ENCODE results near the gene BLTP3A. TPM values are rescaled to one million over a fixed set of nuclear protein-coding genes. Genes with fewer than 3 reads are reported as not detected.
"Not testable (repeated sequence)": the region's sequence is repeated elsewhere in the genome, so short reads cannot be mapped to it uniquely, and the experiment has no call there.

The BLTP3A gene
- total RNA-seq, 1 donor from 2014 or later = 8.4 TPM

- peaks cover 3 to 26% (median 17%) of the 10 kb centered on the region in 3 donors for H3K36me3 ChIP-seq (ENCODE audit: control insufficient read depth in 3 of 3, insufficient read depth in 3 of 3, low read length in 3 of 3)
- H3K27ac ChIP-seq (ENCODE audit: low read depth, low read length) = no peak overlapping the region
- H3K27me3 ChIP-seq (ENCODE audit: control insufficient read depth in 3 of 3, insufficient read depth in 3 of 3, low read length in 3 of 3) = no peaks in the 10 kb centered on the region
- no peak overlapping the region for H3K9ac ChIP-seq (ENCODE audit: low read depth in 1 of 3, low read length in 3 of 3)
- no peak overlapping the region for H3K4me3 ChIP-seq (ENCODE audit: low read length in 3 of 3)
- no peaks in the 10 kb centered on the region for H3K9me3 ChIP-seq (ENCODE audit: control insufficient read depth in 3 of 3, low read length in 3 of 3)
- peaks cover 4 to 15% (median 9%) of the 10 kb centered on the region in 3 donors for H3K4me1 ChIP-seq (ENCODE audit: control insufficient read depth in 3 of 3, insufficient read depth in 3 of 3, low read length in 3 of 3)
These were observed 31.8 kb upstream of the BLTP3A start for GRCh38 chr6:34760108-34760507.

GRCh38 chr6:34761681-34762080 is 30.2 kb upstream of the BLTP3A start:
- H3K4me3 ChIP-seq (ENCODE audit: low read length in 3 of 3); H3K9me3 ChIP-seq (ENCODE audit: control insufficient read depth in 3 of 3, low read length in 3 of 3); H3K27ac ChIP-seq (ENCODE audit: low read depth, low read length); H3K27me3 ChIP-seq (ENCODE audit: control insufficient read depth in 3 of 3, insufficient read depth in 3 of 3, low read length in 3 of 3); H3K9ac ChIP-seq (ENCODE audit: low read depth in 1 of 3, low read length in 3 of 3): not testable (repeated sequence)
- Histone ChIP-seq H3K36me3 (ENCODE audit: control insufficient read depth in 3 of 3, insufficient read depth in 3 of 3, low read length in 3 of 3) (peaks cover 5 to 35% (median 21%) of the 10 kb centered on the region in 3 donors), H3K4me1 (ENCODE audit: control insufficient read depth in 3 of 3, insufficient read depth in 3 of 3, low read length in 3 of 3) (peaks cover 4 to 12% (median 9%) of the 10 kb centered on the region in 3 donors)

GRCh38 chr6:34768148-34768547 is 23.7 kb upstream of the BLTP3A start:
- Histone ChIP-seq H3K9me3 (ENCODE audit: control insufficient read depth in 3 of 3, low read length in 3 of 3) (no peaks in the 10 kb centered on the region), H3K4me1 (ENCODE audit: control insufficient read depth in 3 of 3, insufficient read depth in 3 of 3, low read length in 3 of 3) (no peaks in the 10 kb centered on the region), H3K27me3 (ENCODE audit: control insufficient read depth in 3 of 3, insufficient read depth in 3 of 3, low read length in 3 of 3) (no peaks in the 10 kb centered on the region), H3K4me3 (ENCODE audit: low read length in 3 of 3) (no peak overlapping the region), H3K36me3 (ENCODE audit: control insufficient read depth in 3 of 3, insufficient read depth in 3 of 3, low read length in 3 of 3) (peaks cover 21 to 54% (median 43%) of the 10 kb centered on the region in 3 donors), H3K27ac (ENCODE audit: low read depth, low read length) (no peak overlapping the region), H3K9ac (ENCODE audit: low read depth in 1 of 3, low read length in 3 of 3) (no peak overlapping the region)

GRCh38 chr6:34771727-34772126 is 20.2 kb upstream of the BLTP3A start:
- H3K9ac ChIP-seq (ENCODE audit: low read depth in 1 of 3, low read length in 3 of 3) = no peak overlapping the region
- no peak overlapping the region for H3K27ac ChIP-seq (ENCODE audit: low read depth, low read length)
- H3K4me1 ChIP-seq (ENCODE audit: control insufficient read depth in 3 of 3, insufficient read depth in 3 of 3, low read length in 3 of 3) = no peaks in the 10 kb centered on the region
- H3K27me3 ChIP-seq (ENCODE audit: control insufficient read depth in 3 of 3, insufficient read depth in 3 of 3, low read length in 3 of 3) = no peaks in the 10 kb centered on the region
- H3K36me3 ChIP-seq (ENCODE audit: control insufficient read depth in 3 of 3, insufficient read depth in 3 of 3, low read length in 3 of 3) = peaks cover 24 to 49% (median 48%) of the 10 kb centered on the region in 3 donors
- H3K4me3 ChIP-seq (ENCODE audit: low read length in 3 of 3) = no peak overlapping the region
- no peaks in the 10 kb centered on the region for H3K9me3 ChIP-seq (ENCODE audit: control insufficient read depth in 3 of 3, low read length in 3 of 3)

- peaks cover 18 to 39% (median 38%) of the 10 kb centered on the region in 3 donors for H3K36me3 ChIP-seq (ENCODE audit: control insufficient read depth in 3 of 3, insufficient read depth in 3 of 3, low read length in 3 of 3)
- no peaks in the 10 kb centered on the region for H3K27me3 ChIP-seq (ENCODE audit: control insufficient read depth in 3 of 3, insufficient read depth in 3 of 3, low read length in 3 of 3)
- H3K27ac ChIP-seq (ENCODE audit: low read depth, low read length) = peak overlapping the region; percentile 57
- no peak overlapping the region for H3K4me3 ChIP-seq (ENCODE audit: low read length in 3 of 3)
- H3K9ac ChIP-seq (ENCODE audit: low read depth in 1 of 3, low read length in 3 of 3) = no peak overlapping the region
- no peaks in the 10 kb centered on the region for H3K9me3 ChIP-seq (ENCODE audit: control insufficient read depth in 3 of 3, low read length in 3 of 3)
- no peaks in the 10 kb centered on the region for H3K4me1 ChIP-seq (ENCODE audit: control insufficient read depth in 3 of 3, insufficient read depth in 3 of 3, low read length in 3 of 3)
These were observed 18.9 kb upstream of the BLTP3A start for GRCh38 chr6:34772940-34773339.

- Histone ChIP-seq H3K9ac (ENCODE audit: low read depth in 1 of 3, low read length in 3 of 3) (no peak overlapping the region), H3K36me3 (ENCODE audit: control insufficient read depth in 3 of 3, insufficient read depth in 3 of 3, low read length in 3 of 3) (peaks cover 10 to 29% (median 28%) of the 10 kb centered on the region in 3 donors), H3K4me3 (ENCODE audit: low read length in 3 of 3) (no peak overlapping the region), H3K9me3 (ENCODE audit: control insufficient read depth in 3 of 3, low read length in 3 of 3) (no peaks in the 10 kb centered on the region), H3K4me1 (ENCODE audit: control insufficient read depth in 3 of 3, insufficient read depth in 3 of 3, low read length in 3 of 3) (no peaks in the 10 kb centered on the region), H3K27ac (ENCODE audit: low read depth, low read length) (peak overlapping the region; percentile 57), H3K27me3 (ENCODE audit: control insufficient read depth in 3 of 3, insufficient read depth in 3 of 3, low read length in 3 of 3) (no peaks in the 10 kb centered on the region)
These were observed 18.0 kb upstream of the BLTP3A start for GRCh38 chr6:34773916-34774315.

- H3K4me3 ChIP-seq (ENCODE audit: low read length in 3 of 3) = no peak overlapping the region
- peaks cover 9 to 27% (median 24%) of the 10 kb centered on the region in 3 donors for H3K36me3 ChIP-seq (ENCODE audit: control insufficient read depth in 3 of 3, insufficient read depth in 3 of 3, low read length in 3 of 3)
- H3K27me3 ChIP-seq (ENCODE audit: control insufficient read depth in 3 of 3, insufficient read depth in 3 of 3, low read length in 3 of 3) = no peaks in the 10 kb centered on the region
- H3K4me1 ChIP-seq (ENCODE audit: control insufficient read depth in 3 of 3, insufficient read depth in 3 of 3, low read length in 3 of 3) = no peaks in the 10 kb centered on the region
- no peaks in the 10 kb centered on the region for H3K9me3 ChIP-seq (ENCODE audit: control insufficient read depth in 3 of 3, low read length in 3 of 3)
- H3K9ac ChIP-seq (ENCODE audit: low read depth in 1 of 3, low read length in 3 of 3) = no peak overlapping the region
- no peak overlapping the region for H3K27ac ChIP-seq (ENCODE audit: low read depth, low read length)
These were observed 16.9 kb upstream of the BLTP3A start for GRCh38 chr6:34774967-34775366.

- H3K27me3 ChIP-seq (ENCODE audit: control insufficient read depth in 3 of 3, insufficient read depth in 3 of 3, low read length in 3 of 3); H3K9ac ChIP-seq (ENCODE audit: low read depth in 1 of 3, low read length in 3 of 3); H3K36me3 ChIP-seq (ENCODE audit: control insufficient read depth in 3 of 3, insufficient read depth in 3 of 3, low read length in 3 of 3); H3K27ac ChIP-seq (ENCODE audit: low read depth, low read length); H3K9me3 ChIP-seq (ENCODE audit: control insufficient read depth in 3 of 3, low read length in 3 of 3); H3K4me3 ChIP-seq (ENCODE audit: low read length in 3 of 3); H3K4me1 ChIP-seq (ENCODE audit: control insufficient read depth in 3 of 3, insufficient read depth in 3 of 3, low read length in 3 of 3): not testable (repeated sequence)
These were observed 6.5 kb upstream of the BLTP3A start for GRCh38 chr6:34785375-34785774.

GRCh38 chr6:34787152-34787551 is 4.7 kb upstream of the BLTP3A start:
- not testable (repeated sequence) for H3K9me3 ChIP-seq (ENCODE audit: control insufficient read depth in 3 of 3, low read length in 3 of 3); H3K9ac ChIP-seq (ENCODE audit: low read depth in 1 of 3, low read length in 3 of 3); H3K27me3 ChIP-seq (ENCODE audit: control insufficient read depth in 3 of 3, insufficient read depth in 3 of 3, low read length in 3 of 3); H3K36me3 ChIP-seq (ENCODE audit: control insufficient read depth in 3 of 3, insufficient read depth in 3 of 3, low read length in 3 of 3); H3K27ac ChIP-seq (ENCODE audit: low read depth, low read length); H3K4me1 ChIP-seq (ENCODE audit: control insufficient read depth in 3 of 3, insufficient read depth in 3 of 3, low read length in 3 of 3); H3K4me3 ChIP-seq (ENCODE audit: low read length in 3 of 3)

GRCh38 chr6:34788111-34788510 is 3.8 kb upstream of the BLTP3A start:
- Histone ChIP-seq H3K27me3 (ENCODE audit: control insufficient read depth in 3 of 3, insufficient read depth in 3 of 3, low read length in 3 of 3) (no peaks in the 10 kb centered on the region), H3K9me3 (ENCODE audit: control insufficient read depth in 3 of 3, low read length in 3 of 3) (no peaks in the 10 kb centered on the region), H3K4me1 (ENCODE audit: control insufficient read depth in 3 of 3, insufficient read depth in 3 of 3, low read length in 3 of 3) (peaks cover 5 to 13% (median 6%) of the 10 kb centered on the region in 3 donors), H3K9ac (ENCODE audit: low read depth in 1 of 3, low read length in 3 of 3) (no peak overlapping the region), H3K4me3 (ENCODE audit: low read length in 3 of 3) (no peak overlapping the region), H3K27ac (ENCODE audit: low read depth, low read length) (no peak overlapping the region), H3K36me3 (ENCODE audit: control insufficient read depth in 3 of 3, insufficient read depth in 3 of 3, low read length in 3 of 3) (no peaks in the 10 kb centered on the region)
